DMS 273 (cell line): Measurements from ENCODE around the gene MTUS2.
"Not testable (repeated sequence)": the region's sequence is repeated elsewhere in the genome, so short reads cannot be mapped to it uniquely, and the experiment has no call there.

ENCODE experiments used
- DNase-seq: peaks from one replicate; lab custom pipeline; 2025; ENCODE audit not compliant: unreplicated experiment; lab: John Stamatoyannopoulos, UW

The MTUS2 gene

DNA sequence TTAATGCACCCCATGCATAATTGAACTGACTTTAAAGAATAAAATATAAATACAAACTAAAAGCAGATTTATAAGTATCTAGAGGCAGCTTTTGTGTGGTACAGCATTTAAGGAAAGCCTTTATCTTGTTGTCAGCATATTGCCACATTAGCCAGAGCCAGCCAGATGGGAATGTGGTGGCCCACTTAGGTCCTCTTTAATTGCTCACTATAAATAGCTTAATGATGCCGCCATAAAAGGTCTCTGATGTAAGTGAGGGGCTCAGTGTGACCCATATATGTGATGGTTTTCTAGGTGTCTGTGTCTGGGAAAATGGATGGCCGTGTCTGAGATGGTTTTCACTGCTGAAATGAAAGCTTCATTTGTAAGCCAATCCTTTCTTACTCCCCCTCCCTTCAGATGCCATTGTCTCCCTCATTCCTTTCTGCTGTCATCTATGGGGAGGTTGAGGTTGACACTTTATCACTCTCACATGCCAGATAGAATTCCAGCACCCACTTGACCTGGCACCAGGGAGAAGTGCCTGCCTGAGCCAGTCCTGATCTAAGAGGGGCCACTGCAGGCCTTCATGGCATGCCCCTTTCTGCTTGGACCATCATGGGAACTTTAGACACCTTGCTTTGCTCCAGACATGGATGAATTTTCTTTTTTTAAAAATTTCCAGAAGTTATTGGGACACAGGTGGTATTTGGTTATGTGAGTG lies 135.3 kb downstream of the MTUS2 start:
- DNase-seq, result no peak

DNA sequence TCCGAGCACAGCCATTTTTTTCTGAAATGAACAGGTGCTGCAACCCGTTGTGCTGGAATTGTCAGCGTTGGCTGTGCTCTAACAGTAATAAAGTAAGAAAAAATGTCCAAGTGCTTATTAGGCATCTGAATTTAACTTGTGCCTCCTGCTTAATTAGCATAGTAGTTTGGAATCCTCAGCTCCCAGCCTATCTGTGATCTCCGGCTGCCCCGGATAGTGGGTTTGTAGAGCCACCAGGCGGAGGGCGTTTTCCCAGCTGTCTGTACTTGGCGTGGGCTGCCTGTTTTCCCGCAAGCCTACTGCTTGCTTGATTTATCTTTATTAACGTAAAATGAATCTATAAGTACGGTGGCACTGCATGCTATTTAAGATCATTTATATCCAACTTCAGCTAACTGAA lies 137.9 kb downstream of the MTUS2 start:
- peak; percentile 47 for DNase-seq

DNA sequence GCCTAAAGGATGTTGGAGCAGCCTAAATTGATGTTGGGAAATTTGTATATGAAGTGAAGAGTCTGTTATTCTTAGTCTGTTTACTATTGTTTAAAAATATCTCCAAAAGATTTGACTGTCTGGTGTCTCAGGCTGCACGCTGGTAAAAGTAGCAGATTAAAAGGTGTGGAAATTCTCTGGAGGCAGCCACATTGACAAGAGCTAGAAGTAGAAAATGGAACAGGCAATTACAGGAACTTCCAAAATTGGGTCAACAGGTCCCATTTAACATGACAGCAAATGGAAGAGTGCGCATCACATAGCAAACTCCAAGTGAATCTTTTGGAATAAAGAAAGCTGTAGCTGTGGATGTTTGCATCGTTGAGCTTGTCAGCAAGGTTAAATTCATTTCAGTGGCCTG lies 138.3 kb downstream of the MTUS2 start:
- no peak for DNase-seq

DNA sequence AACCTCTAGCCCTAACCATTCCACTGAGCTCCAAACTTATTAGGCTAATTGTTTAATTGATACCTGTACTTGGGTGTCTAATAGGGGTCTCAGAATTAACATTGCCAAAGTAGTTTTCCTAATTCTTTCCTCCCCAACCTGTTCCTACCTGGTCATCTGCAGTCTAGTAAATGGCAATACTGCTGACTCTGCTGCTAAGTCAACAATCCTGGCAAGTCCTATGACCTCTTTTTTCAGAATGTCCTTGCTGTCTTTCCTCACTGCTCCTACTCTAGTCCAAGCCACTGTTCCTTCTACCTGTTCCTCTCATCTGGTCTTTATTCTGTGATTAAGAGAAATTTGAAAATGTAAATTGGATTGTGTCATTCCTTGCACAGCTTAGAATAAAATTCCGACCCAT lies 143.9 kb downstream of the MTUS2 start:
- DNase-seq, result no peak

DNA sequence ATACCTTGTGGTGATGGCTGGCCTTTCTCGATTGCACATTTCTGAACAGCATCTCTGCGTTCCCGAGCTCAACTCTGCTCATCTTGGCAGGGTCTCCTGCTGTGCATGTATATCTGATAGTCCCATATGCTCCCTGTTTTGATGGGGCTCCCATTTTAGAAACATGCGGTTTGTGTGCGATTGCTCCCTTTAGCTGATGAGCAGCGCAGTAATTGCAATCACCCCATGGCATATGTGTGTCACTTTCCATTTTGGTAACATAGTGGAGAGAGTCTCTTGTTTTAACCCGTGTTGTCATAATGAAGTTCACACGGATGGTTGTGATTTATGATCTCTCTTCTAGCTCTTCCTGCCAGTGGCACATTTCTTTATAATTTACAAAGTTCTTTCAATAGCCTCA lies 144.7 kb downstream of the MTUS2 start:
- no peak for DNase-seq

DNA sequence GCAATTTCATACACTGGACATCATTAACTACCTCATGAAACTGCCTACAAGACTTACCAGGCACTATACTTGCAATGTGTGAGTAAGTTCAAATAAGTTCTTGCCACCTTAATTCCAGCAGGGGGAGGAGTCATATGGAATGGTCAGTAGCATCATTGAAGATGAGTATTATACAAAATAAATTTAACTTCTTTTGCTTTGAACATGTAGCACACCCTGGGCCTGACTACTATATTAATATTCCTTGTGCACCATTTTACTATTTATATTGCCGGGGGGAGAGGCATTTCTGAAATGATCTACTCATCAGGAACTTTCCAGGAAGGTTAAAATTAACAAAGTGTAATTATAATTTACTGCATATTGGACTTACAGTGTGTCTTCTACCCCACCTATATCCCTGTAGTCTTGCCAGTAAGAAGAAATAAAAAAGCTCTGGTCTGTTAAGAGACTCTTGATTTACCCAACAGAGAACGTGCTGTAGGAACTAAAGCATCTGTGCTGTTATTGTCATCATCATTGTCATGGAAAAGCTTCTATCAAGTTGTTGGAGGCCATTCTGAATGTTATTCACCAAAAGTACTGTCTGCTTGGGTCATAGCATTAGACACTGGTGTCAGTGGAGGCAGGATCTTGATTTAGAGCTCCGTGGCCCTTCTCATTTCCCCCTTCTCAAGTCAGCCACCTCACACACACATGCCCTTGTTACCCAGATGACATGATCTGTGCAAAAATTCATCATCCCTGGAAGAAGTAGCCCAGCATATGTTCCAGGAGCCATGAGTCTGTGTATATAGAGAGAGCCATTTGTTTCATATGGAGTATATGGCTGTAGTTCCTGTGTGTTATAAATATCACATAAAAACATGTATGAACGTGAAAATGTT lies 147.1 kb downstream of the MTUS2 start:
- DNase-seq, result no peak

DNA sequence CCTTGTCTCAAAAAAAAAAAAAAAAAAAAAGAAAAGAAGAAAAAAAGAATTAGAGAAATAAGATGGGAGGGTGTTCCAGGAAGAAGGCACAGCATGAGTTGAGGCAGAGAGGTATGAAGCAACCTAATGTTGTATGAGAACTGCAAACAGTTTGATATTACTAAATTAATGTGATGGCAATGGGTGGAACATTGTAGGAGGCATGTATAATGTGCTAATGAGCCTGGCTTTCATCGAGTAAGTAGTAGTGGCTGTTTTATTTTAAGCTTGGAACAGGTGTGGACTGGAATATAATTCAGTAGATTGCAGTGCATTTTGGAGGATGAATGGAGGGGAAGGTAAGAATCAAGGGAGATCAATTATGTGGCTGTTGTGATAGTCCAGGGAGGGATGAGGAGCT lies 156.1 kb downstream of the MTUS2 start:
- no peak for DNase-seq

DNA sequence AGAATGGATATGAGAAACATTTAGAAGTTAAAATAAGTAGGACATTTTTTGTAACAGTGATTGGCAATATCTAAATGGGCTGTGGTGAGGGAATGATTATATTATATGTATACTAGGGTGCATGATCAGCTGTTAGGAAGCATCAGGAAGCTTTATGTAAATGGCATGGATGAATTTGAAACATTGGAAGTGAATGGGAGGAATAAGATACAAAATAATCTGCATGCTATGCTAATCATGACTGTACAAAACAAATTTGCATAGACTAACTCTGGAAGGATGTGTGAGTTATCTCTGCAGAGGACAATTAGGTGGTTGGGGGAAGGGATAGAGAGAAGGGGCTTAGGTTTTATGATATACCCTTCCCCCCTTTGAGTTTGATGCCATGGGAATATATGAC lies 156.5 kb downstream of the MTUS2 start:
- no peak for DNase-seq

DNA sequence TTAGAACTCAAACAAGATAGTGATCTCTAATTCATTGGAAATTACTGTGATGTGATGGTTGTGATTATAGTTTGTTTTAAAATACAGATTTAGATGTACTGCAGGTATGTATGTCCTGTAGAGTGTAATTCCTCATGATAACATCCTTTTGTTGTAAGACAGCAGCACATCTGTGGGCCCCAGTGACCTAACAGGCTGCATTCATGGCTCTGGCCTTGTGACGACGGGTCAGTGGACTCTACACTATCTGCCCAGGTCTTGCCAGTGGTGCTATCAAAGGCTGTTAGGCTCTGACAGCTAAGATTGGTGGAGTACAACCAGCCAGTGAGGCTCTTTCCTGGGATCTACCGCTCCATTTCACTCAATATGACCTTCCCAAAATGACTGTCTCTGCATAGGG lies 158.4 kb downstream of the MTUS2 start:
- DNase-seq, result no peak

DNA sequence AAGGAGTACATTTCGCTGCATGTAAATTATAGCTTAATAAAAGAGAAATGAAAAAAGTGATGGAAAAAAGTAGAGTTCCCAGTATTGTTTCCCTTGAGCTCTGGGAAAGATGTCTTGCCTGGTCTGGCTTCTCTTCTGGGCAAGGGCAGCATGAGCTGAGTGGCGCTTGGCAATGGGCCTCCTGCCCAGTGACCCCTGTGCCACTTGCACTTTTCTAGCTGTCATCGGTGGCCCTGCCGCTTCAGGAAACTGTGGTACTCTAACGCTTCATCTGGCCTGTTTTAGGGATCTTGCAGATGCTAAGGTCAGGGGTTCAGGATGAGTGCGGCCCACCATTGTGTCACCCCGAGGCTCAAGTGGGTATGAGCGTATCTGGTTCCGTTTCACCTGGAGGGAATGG lies 161.4 kb downstream of the MTUS2 start:
- DNase-seq, result no peak

DNA sequence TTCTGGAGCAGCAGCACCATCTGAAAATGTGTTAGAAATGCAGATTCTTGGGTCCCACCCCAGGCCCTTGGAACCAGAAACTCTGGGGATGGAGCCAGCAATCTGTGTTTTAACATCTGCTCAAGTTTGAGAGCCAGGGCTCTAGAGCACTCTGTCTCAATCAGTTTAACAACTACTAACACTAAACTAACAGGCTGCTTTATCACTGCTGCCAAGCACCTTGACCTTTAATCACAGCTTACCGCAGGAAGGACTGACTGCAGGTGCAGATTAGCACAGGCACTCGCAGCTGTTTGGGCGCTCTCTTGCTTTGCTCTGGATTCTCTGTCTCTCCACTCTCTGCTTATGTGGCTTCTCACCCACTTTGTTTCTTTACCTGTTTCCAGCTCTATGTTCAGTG lies 163.5 kb downstream of the MTUS2 start:
- DNase-seq, result peak; percentile 28

DNA sequence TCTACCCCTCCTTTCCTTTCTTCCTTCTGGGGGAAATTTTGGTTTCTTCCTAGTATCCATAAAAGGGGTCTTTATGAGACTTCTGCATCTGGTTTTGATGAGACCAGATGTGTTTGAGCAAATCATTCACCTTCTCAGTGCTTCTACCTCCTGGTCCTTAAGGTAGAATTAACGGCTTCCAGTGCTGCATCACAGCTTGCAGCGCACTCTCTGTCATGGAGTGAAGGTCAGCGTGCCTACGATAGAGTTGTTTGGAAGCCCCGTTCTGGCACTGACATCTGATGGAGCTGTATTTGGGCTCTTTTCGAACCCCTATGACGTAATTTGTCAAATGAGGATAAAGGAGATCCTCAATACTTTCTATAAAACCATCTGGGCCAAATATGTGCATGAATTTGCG lies 164.2 kb downstream of the MTUS2 start:
- DNase-seq, result no peak

DNA sequence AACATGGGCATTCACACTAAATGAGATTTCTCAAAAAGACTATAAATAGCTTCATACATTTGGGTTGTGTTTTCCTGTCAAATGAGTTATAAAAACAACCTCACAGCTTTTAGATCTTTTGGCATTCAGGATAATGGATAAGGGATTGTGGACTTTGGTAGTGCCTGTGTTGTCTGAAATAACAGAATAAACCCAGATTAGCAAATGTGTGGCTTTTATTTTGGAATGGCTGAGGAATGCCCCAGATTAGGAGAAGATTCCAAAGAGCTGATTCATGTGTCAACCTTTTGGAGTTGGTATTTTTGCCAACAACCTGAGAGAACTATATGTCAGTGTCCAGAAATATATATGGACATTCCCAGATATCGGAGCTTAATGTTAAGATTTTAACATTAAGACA lies 164.7 kb downstream of the MTUS2 start:
- no peak for DNase-seq

DNA sequence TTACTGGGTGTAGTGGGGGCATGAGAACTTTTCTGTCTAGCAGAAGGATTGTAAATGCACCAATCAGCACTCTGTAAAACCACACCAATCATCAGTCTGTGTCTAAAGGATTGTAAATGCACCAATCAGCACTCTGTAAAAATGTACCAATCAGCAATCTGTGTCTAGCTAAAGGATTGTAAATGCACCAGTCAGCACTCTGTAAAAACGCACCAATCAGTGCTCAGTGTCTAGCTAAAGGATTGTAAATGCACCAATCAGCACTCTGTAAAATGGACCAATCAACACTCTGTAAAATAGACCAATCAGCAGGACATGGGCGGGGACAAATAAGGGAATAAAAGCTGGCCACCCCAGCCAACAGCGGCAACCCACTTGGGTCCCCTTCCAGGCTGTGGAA lies 170.2 kb downstream of the MTUS2 start:
- not testable (repeated sequence) for DNase-seq

DNA sequence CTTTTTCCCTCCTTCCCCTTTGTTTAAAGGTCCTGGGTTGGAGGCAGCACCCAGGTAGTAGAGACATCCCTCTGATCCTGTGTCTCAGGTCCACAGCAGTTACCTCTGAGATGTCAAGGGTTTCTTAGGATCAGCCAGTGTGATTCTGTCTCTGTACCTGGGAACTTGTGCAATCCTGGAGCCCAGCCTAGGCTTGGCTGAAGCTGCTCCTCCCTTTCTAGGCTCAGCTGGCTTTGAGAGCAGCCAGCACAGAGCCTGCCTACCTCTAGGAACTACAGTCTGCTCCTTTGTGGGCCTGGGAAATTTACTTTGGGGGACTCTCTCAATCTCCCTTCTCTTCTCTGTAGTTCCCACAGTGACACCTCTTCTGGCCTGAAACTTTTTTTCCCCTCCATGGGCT lies 171.6 kb downstream of the MTUS2 start:
- peak; percentile 24 for DNase-seq

DNA sequence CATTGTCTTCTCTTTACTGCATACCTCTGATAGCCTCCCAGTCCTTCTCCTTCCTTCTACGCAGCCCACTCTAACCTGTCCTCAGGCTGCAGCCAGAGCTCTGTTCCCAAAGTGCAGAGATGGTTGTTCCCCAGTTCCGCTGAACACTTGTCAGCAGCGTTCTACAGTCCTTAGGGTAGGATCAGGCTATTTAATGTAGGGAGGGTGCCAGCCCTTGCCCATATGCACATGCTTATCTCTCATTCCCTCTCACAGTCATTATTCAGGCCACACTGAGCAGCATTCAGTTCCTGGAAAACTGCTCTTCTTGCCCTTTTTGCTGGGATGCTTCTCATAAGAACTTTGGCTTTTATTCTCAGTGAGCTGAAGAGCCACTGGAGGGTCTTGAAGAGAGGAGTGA lies 180.7 kb downstream of the MTUS2 start:
- DNase-seq, result no peak

DNA sequence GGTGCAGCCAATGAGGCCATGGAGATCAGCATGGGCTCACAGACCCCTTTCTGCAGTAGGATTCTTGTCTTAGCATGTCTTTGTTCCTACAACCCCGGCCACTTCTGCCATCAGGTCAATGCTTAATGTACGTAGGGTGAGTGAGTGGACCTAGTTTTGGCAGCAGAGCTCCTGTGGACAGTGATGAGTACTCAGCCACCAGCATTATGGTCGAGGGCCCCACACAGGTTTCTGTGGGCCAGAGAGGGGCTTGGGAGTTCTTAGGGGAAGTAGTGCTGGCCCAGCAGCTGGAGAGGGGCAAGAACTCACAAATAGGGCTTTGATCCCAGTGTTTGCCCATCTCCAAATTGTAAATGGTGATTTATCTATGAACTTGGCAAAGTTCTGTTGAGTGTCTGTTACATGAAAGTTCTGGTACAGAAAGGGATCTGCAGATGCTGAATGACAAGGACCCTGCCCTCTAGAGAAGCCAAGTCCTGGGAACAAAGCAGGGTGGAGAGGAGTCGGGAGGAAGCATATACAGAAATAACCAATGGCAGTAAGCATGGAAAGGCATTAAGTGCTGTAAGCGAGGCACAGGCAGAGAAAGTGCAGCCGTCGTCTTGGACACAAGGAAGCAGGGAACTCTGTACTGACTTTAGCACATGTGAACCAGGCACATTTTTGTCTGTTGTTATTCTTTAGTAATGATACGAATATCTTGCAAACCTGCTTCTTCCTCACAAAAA lies 185.1 kb downstream of the MTUS2 start:
- no peak for DNase-seq

DNA sequence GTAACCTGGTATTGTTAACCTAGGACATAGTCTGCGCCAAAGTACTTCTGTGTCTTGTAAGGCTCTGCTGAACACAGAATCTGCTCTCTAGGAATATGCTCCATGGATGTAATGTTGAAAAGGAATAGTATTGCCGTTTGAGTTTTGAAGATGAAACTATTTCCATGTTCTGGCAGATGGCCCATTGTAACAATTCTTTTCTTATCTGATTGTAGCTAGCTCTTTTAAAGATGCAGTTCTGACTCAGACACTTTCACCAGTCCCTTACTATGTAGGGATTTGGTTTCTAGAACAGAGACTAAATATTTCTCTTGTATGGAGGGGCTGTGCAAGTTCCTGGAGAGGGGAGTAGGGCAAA lies 185.6 kb downstream of the MTUS2 start:
- DNase-seq, result no peak

DNA sequence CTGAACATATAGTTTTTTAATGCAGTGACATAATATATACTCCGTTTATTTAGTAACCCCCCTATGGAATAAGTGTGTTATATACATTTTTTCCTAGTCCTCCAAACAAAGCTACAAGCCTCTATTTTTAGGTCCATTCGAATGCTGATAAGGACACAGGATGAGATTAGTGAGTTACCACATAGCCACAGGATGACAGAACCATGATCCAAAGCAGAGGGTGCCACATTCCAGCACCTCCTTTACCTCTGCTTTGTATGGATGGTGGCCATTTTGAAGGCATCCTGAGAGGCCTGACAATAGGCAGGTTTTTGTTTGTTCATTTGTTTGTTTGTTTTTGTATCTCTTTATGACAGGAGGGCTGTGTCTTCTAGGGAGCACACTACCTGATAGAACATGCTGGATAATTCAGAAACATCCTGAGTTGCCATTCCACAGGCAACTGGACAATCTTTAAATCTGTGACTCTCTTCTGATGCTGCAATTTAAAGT lies 186.3 kb downstream of the MTUS2 start:
- DNase-seq, result no peak

DNA sequence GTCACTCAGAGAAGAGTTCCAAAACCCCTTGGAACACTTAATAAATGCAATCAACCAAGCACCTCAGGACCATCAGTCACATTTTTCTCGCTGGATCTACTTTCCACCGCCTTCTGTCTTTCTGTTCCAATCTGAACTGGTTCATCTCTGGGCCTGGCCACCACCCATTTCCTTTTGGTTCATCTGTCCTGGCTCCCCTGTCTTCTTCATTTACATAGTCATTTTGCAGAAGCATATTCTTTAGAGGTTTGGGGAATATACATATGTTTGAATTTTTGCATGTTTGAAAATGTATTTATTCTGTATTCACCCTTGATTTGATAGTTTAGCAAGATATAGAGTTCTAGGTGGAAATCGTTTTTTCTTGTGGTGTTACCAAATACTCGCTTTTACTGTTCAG lies 188.2 kb downstream of the MTUS2 start:
- no peak for DNase-seq

DNA sequence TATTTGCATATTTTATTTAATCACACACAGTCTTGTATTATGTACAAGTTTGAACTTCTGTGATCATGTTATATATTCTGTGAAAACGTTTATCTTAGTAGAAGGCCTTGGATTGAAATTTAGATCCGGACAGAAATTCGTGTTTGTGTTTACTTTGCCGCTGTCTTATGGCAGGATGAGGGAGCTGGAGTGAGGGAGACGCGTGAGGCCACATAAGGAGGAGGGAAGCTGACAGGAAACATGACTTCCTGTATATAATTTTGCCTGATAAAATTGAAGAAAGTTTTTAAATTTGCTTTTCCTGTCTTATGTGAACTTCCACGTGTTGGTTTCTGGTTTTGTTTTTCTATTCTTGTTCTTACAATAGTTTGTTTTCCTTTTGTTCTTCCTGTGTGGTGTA lies 200.2 kb downstream of the MTUS2 start:
- DNase-seq, result no peak

DNA sequence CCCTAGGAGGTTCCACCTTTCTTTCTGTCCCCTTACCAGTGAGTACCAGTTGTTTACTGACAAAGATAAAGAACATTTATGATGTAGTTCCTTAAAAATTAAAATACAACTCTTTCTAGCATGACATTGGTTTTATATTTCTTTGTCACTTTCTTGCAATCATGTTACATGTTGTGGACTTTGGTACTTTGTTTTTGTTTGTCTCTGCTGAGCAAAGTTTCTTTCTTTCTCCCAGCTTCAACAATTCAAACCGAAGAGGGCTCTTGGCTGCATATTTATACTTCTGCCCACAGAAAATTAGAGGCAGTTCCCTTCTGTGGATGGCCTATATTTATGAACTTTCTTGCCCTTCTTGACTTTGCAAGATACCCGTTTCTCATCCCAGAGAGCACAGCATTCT lies 201.2 kb downstream of the MTUS2 start:
- no peak for DNase-seq
